WERI-Rb-1 (cell line): ENCODE results near the gene LIPK.
"Not testable (repeated sequence)": the region's sequence is repeated elsewhere in the genome, so short reads cannot be mapped to it uniquely, and the experiment has no call there.

Experiments used
- DNase-seq: peaks from one replicate; pipeline ENCODE4 v3.0.0-alpha.2; 2020
- H3K27ac ChIP-seq: fragments of 250-450 bp; sonication (Bioruptor Pico); 2 replicates; pipeline ENCODE4 v1.5.1; 2020; ENCODE audit warnings: mild to moderate bottlenecking, moderate library complexity
- H3K27me3 ChIP-seq: fragments of 250-450 bp; sonication (Bioruptor Pico); 2 replicates; pipeline ENCODE4 v1.5.1; 2021; ENCODE audit warnings: mild to moderate bottlenecking, low read depth, moderate library complexity; ENCODE audit not compliant: insufficient read depth, severe bottlenecking
- H3K36me3 ChIP-seq: fragments of 250-450 bp; sonication (Bioruptor Pico); 2 replicates; pipeline ENCODE4 v1.5.1; 2020; ENCODE audit warnings: mild to moderate bottlenecking, moderate library complexity
- H3K4me3 ChIP-seq: 2 replicates; pipeline ENCODE4 v1.5.1; 2011; ENCODE audit warnings: low read depth, mild to moderate bottlenecking, control low read depth, low read length
- H3K9me3 ChIP-seq: fragments of 250-450 bp; sonication (Bioruptor Pico); 2 replicates; pipeline ENCODE4 v1.5.1; 2021; ENCODE audit warnings: mild to moderate bottlenecking, moderate library complexity; ENCODE audit not compliant: severe bottlenecking
- TF ChIP-seq, protein P1 (sequence below): IDR thresholded peaks from 2 replicates; pipeline ENCODE4 v1.5.1; 2011; ENCODE audit warnings: low read depth, mild to moderate bottlenecking, control low read depth, inconsistent platforms, low read length

LIPK gene

GRCh38 chr10:88725798-88726197 is 19.7 kb downstream of the LIPK start:
- Histone ChIP-seq H3K36me3 (no peaks in the 10 kb centered on the region), H3K27me3 (no peaks in the 10 kb centered on the region), H3K4me3 (no peak overlapping the region), H3K9me3 (no peaks in the 10 kb centered on the region), H3K27ac (no peak overlapping the region)
- TF ChIP-seq, protein P1, sequence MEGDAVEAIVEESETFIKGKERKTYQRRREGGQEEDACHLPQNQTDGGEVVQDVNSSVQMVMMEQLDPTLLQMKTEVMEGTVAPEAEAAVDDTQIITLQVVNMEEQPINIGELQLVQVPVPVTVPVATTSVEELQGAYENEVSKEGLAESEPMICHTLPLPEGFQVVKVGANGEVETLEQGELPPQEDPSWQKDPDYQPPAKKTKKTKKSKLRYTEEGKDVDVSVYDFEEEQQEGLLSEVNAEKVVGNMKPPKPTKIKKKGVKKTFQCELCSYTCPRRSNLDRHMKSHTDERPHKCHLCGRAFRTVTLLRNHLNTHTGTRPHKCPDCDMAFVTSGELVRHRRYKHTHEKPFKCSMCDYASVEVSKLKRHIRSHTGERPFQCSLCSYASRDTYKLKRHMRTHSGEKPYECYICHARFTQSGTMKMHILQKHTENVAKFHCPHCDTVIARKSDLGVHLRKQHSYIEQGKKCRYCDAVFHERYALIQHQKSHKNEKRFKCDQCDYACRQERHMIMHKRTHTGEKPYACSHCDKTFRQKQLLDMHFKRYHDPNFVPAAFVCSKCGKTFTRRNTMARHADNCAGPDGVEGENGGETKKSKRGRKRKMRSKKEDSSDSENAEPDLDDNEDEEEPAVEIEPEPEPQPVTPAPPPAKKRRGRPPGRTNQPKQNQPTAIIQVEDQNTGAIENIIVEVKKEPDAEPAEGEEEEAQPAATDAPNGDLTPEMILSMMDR, result no peak
- no peak for DNase-seq

- H3K4me3 ChIP-seq, result no peak overlapping the region
- TF ChIP-seq, protein P1, result peak; percentile 78
- peak; percentile 61 for DNase-seq
- H3K27me3 ChIP-seq, result no peaks in the 10 kb centered on the region
- no peaks in the 10 kb centered on the region for H3K9me3 ChIP-seq
- H3K36me3 ChIP-seq, result no peaks in the 10 kb centered on the region
- no peak overlapping the region for H3K27ac ChIP-seq
These were observed 22.2 kb downstream of the LIPK start for GRCh38 chr10:88728107-88728763.

- H3K36me3 ChIP-seq, result no peaks in the 10 kb centered on the region
- no peaks in the 10 kb centered on the region for H3K27me3 ChIP-seq
- H3K9me3 ChIP-seq, result no peaks in the 10 kb centered on the region
- DNase-seq, result no peak
- H3K27ac ChIP-seq, result no peak overlapping the region
- TF ChIP-seq, protein P1, result no peak
- H3K4me3 ChIP-seq, result no peak overlapping the region
These were observed 24.8 kb downstream of the LIPK start for GRCh38 chr10:88730864-88731263.

GRCh38 chr10:88731296-88731695 is 25.2 kb downstream of the LIPK start:
- H3K36me3 ChIP-seq, result no peaks in the 10 kb centered on the region
- no peak overlapping the region for H3K4me3 ChIP-seq
- DNase-seq, result no peak
- no peak overlapping the region for H3K27ac ChIP-seq
- no peaks in the 10 kb centered on the region for H3K9me3 ChIP-seq
- H3K27me3 ChIP-seq, result no peaks in the 10 kb centered on the region
- TF ChIP-seq, protein P1, result no peak

DNA sequence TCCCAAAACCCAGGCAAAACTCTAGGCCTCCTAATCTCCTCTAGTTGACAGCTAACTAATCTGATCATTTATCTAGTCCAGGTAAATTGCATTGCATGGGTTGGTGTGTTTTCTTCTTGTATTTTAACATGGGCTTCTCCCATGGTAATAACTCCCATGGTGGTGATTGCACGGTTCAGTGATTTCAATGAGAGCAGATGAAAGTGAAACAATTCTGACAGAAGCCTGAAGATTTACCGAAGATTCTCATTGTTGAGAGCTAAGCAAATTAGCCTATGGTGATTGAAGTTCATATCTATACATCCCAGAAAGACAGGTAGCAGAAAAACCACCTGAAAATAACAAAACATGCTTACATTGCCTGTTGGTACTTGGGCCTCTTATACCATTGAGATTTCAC is 27.2 kb downstream of the LIPK start:
- no peaks in the 10 kb centered on the region for H3K36me3 ChIP-seq
- H3K27me3 ChIP-seq, result no peaks in the 10 kb centered on the region
- no peak for DNase-seq
- TF ChIP-seq, protein P1, result no peak
- no peak overlapping the region for H3K4me3 ChIP-seq
- H3K27ac ChIP-seq, result no peak overlapping the region
- no peaks in the 10 kb centered on the region for H3K9me3 ChIP-seq

DNA sequence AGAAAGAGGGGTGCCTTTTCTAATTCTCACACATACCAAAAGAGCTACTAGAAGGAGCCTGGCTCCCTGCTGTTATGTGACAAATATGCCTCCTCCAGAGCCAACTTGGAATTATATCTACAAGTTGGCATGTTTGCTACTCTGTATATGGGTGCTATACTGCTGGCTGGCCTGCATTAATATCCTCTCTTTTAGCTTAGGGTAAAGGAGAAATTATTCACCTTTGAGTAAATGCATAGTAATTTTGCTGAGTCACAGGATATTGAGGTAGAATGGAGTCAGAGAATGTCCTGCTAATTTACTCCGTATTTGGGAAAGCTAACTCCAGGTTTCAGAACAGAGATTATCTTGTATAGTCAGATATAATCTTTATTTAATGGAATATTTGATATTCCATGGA is 29.6 kb downstream of the LIPK start:
- TF ChIP-seq, protein P1, result no peak
- no peak overlapping the region for H3K27ac ChIP-seq
- no peak for DNase-seq

DNA sequence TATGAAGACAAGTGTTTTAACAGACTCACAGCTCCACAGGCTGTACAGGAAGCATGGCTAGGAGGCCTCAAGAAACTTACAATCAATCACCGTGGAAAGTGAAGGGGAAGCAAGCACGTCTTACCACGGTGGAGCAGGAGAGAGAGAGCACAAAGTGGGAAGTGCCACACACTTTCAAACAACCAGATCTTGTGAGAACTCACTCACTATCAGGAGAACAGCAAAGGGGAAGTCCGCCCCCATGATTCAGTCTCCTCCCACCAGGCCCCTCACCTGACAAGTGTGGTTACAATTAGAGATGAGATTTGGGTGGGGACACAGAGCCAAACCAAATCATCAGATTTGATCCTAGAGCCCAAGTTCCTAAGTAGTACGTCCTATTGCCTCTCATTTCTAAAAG is 35.9 kb downstream of the LIPK start:
- not testable (repeated sequence) for DNase-seq, H3K36me3 ChIP-seq, H3K27me3 ChIP-seq, H3K27ac ChIP-seq, H3K4me3 ChIP-seq, H3K9me3 ChIP-seq

More for the DNA sequence above, 29.6 kb downstream of the LIPK start:
- Histone ChIP-seq H3K4me3 (no peak overlapping the region), H3K9me3 (no peaks in the 10 kb centered on the region), H3K27me3 (no peaks in the 10 kb centered on the region), H3K36me3 (no peaks in the 10 kb centered on the region)
